ENCODE results near the gene PODXL. TPM values are rescaled to one million over a fixed set of nuclear protein-coding genes. Genes with fewer than 3 reads are reported as not detected.
"Not testable (repeated sequence)": the region's sequence is repeated elsewhere in the genome, so short reads cannot be mapped to it uniquely, and the experiment has no call there.

Gene PODXL
- polyA plus RNA-seq, 2 of the 4 experiments (the other 2 are of a cell fraction): 13.2 to 35.3 TPM

GRCh38 chr7:131467788-131468187 lies 88.6 kb downstream of the PODXL start:
- Histone ChIP-seq H3K4me2 (no peak overlapping the region), H3K4me3 (no peak overlapping the region), H3K9me3 (no peaks in the 10 kb centered on the region), H3K27ac (no peak overlapping the region), H3K4me1 (no peaks in the 10 kb centered on the region)
- TF ChIP-seq RFX5 (IDR thresholded peaks at IDR 0.05) (no peak), RCOR1 (IDR thresholded peaks at IDR 0.05; ENCODE audit: low read depth, low read length) (no peak), KDM5A (IDR thresholded peaks at IDR 0.05) (no peak), MAZ (IDR thresholded peaks at IDR 0.05; ENCODE audit: borderline replicate concordance, low read depth, low read length) (no peak), ATOH8 (CRISPR knock-in tag; IDR thresholded peaks at IDR 0.05; ENCODE audit: low read depth) (no peak)
- DNase-seq (ENCODE audit: low read depth in 1 of 2, low spot score in 1 of 2): no peak
- ChIA-PET POLR2A (interaction anchor here (0.5 kb wide), 1 partner anchor 398 kb away, joined by 6 read pairs; no protein-coding TSS in a partner anchor), CTCF (no interaction called here)
- ATAC-seq: no peak
- FAIRE-seq: no peak
- WGBS (ENCODE audit: missing lambda C conversion rate): 89% methylated on average over 5 of the region's 5 CpGs

GRCh38 chr7:131466735-131467365 lies 89.6 kb downstream of the PODXL start:
- H3K4me2 ChIP-seq: no peak overlapping the region
- no peak overlapping the region for H3K4me3 ChIP-seq
- ATAC-seq (no peak), FAIRE-seq (no peak), DNase-seq (ENCODE audit: low read depth in 1 of 2, low spot score in 1 of 2) (no peak)
- WGBS (ENCODE audit: missing lambda C conversion rate): 87% methylated on average over 12 of the region's 12 CpGs
- POLR2A ChIA-PET: no interaction called here
- H3K9me3 ChIP-seq: no peaks in the 10 kb centered on the region
- H3K4me1 ChIP-seq: no peaks in the 10 kb centered on the region
- CTCF ChIA-PET: interaction anchor here (1.1 kb wide), 1 partner anchor 26 kb away, joined by 3 read pairs; no protein-coding TSS in a partner anchor
- no peak overlapping the region for H3K27ac ChIP-seq
- TF ChIP-seq HES2 (IDR thresholded peaks at IDR 0.05): no peak
- no peak for TF ChIP-seq NR3C1 (IDR thresholded peaks at IDR 0.05)

GRCh38 chr7:131462715-131463114 lies 93.7 kb downstream of the PODXL start:
- H3K27ac ChIP-seq; H3K4me2 ChIP-seq; ATAC-seq; H3K9me3 ChIP-seq; POLR2A ChIA-PET; H3K4me1 ChIP-seq; DNase-seq (ENCODE audit: low read depth in 1 of 2, low spot score in 1 of 2); FAIRE-seq; H3K4me3 ChIP-seq; CTCF ChIA-PET: not testable (repeated sequence)

GRCh38 chr7:131462059-131462458 lies 94.4 kb downstream of the PODXL start:
- no peak for DNase-seq (ENCODE audit: low read depth in 1 of 2, low spot score in 1 of 2)
- Histone ChIP-seq H3K27ac (no peak overlapping the region), H3K4me3 (no peak overlapping the region), H3K4me1 (peaks cover 8% of the 10 kb centered on the region), H3K9me3 (no peaks in the 10 kb centered on the region), H3K4me2 (no peak overlapping the region)
- 97% methylated on average over 3 of the region's 3 CpGs for WGBS (ENCODE audit: missing lambda C conversion rate)
- TF ChIP-seq CEBPB (IDR thresholded peaks at IDR 0.05) (no peak), RAD21 (conservative IDR thresholded peaks at IDR 0.05 in 1 of 2, IDR thresholded peaks at IDR 0.05 in 1 of 2) (no peak), HMGXB4 (CRISPR knock-in tag; IDR thresholded peaks at IDR 0.05; ENCODE audit: borderline replicate concordance) (no peak), CTCF (IDR thresholded peaks at IDR 0.05) (no peak), SMC3 (IDR thresholded peaks at IDR 0.05) (no peak), MAZ (IDR thresholded peaks at IDR 0.05; ENCODE audit: borderline replicate concordance, low read depth, low read length) (no peak), ESRRA (IDR thresholded peaks at IDR 0.05; ENCODE audit: borderline replicate concordance, low read length) (no peak)
- no peak for FAIRE-seq
- ChIA-PET POLR2A (no interaction called here), CTCF (no interaction called here)
- no peak for ATAC-seq

Data from A549 (cell line).